T-helper 9 cell (primary cell): ENCODE data around the gene RBM10.
A peak's percentile ranks its signal among the peaks of the same experiment; 100 is the strongest.
"Not testable (repeated sequence)": the region's sequence is repeated elsewhere in the genome, so short reads cannot be mapped to it uniquely, and the experiment has no call there.

Source experiments
- DNase-seq: peaks from one replicate; pipeline ENCODE4 v3.0.0-alpha.2; 2020
- total RNA-seq, 2 donors: gene quantifications; one replicate each; lab custom pipeline; 2026; lab: John Stamatoyannopoulos, UW

The RBM10 gene
- total RNA-seq: 69.0 to 140 reads per million in 2 donors

GRCh38 chrX:47144626-47145394 lies at the start of gene RBM10, which contains the start of gene NDUFB11:
Gene RBM10, plus strand, starts transcription at chrX:47145221. Its CDS starts 2,261 bp downstream, at chrX:47147482.
Gene NDUFB11, minus strand, starts transcription at chrX:47144702. Its CDS starts 23 bp downstream, at chrX:47144679.
- DNase-seq: peak; percentile 77

- no peak for DNase-seq
Observed at GRCh38 chrX:47097018-47097417, 48.0 kb upstream of the RBM10 start.

GRCh38 chrX:47098338-47099094 lies 46.5 kb upstream of the RBM10 start:
- no peak for DNase-seq

GRCh38 chrX:47101206-47101605 lies 43.8 kb upstream of the RBM10 start:
- no peak for DNase-seq

- DNase-seq: not testable (repeated sequence)
Observed at GRCh38 chrX:47110936-47111615, 33.9 kb upstream of the RBM10 start.

GRCh38 chrX:47112316-47112954 lies 32.6 kb upstream of the RBM10 start:
- DNase-seq: no peak

GRCh38 chrX:47116551-47117110 lies 28.4 kb upstream of the RBM10 start:
- DNase-seq: not testable (repeated sequence)

- DNase-seq: not testable (repeated sequence)
Observed at GRCh38 chrX:47124466-47124865, 20.6 kb upstream of the RBM10 start.

- peak; percentile 75 for DNase-seq
Observed at GRCh38 chrX:47129157-47129898, 15.7 kb upstream of the RBM10 start.

- no peak for DNase-seq
Observed at GRCh38 chrX:47129899-47130358, 15.1 kb upstream of the RBM10 start.

- no peak for DNase-seq
Observed at GRCh38 chrX:47133493-47133892, 11.5 kb upstream of the RBM10 start.

GRCh38 chrX:47135650-47136049 lies 9.4 kb upstream of the RBM10 start:
- not testable (repeated sequence) for DNase-seq

GRCh38 chrX:47138171-47138570 lies 6.8 kb upstream of the RBM10 start:
- DNase-seq: no peak

GRCh38 chrX:47143894-47144625 lies 961 bp upstream of the RBM10 start:
- DNase-seq: no peak

GRCh38 chrX:47145395-47146120 lies 537 bp downstream of the RBM10 start:
- no peak for DNase-seq

- no peak for DNase-seq
Observed at GRCh38 chrX:47146121-47146935, 1.3 kb downstream of the RBM10 start.

- DNase-seq: no peak
Observed at GRCh38 chrX:47146936-47147859, 2.2 kb downstream of the RBM10 start.

- DNase-seq: no peak
Observed at GRCh38 chrX:47148946-47149345, 3.9 kb downstream of the RBM10 start.
